Stimulated activated CD4-positive, alpha-beta T cell treated with anti-CD3 and anti-CD28 coated beads, Interleukin-12 subunit alpha, Interleukin-12 subunit beta, amount 100 ng/mL, for 24 hours (primary cell): Measurements from ENCODE around the gene EEA1.
A peak's percentile ranks its signal among the peaks of the same experiment; 100 is the strongest.

ENCODE experiments used
- DNase-seq, 2 experiments: peaks; one replicate each; pipeline ENCODE4 v3.0.0-alpha.2; 2020; ENCODE audit warnings: low read depth in 2 of 2

The EEA1 gene

GRCh38 chr12:92890601-92891106 is 38.4 kb downstream of the EEA1 start:
- DNase-seq = no peak

GRCh38 chr12:92886131-92886530 is 43.0 kb downstream of the EEA1 start:
- DNase-seq = no peak

- no peak for DNase-seq
Observed at GRCh38 chr12:92879698-92880322, 49.3 kb downstream of the EEA1 start.

- no peak for DNase-seq
Observed at GRCh38 chr12:92877904-92878303, 51.2 kb downstream of the EEA1 start.

- no peak for DNase-seq
Observed at GRCh38 chr12:92876496-92876895, 52.6 kb downstream of the EEA1 start.

- DNase-seq = no peak
Observed at GRCh38 chr12:92871116-92871515, 58.0 kb downstream of the EEA1 start.

DNA sequence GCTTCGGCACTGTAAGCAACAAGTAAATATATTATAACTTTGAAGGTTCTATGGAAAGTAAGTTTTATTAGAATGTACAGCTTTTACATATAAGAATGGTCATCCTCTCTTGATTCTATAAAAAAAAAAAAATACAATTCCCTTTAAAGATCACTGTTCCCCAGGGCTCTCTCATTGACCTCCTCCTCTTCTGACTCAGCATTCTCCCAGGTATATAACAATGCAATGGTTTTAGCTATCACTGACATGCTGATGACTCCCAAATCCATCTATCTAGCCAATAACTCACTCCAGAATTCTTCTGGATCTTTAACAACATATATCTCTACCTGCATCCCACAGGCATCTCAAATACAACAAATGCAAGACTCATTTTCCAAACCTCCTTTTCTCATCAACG is 62.7 kb downstream of the EEA1 start:
- DNase-seq = no peak

- DNase-seq = no peak
Observed at GRCh38 chr12:92863251-92863650, 65.8 kb downstream of the EEA1 start.

GRCh38 chr12:92861381-92861780 is 67.7 kb downstream of the EEA1 start:
- no peak for DNase-seq

- DNase-seq = no peak
Observed at GRCh38 chr12:92860521-92860920, 68.6 kb downstream of the EEA1 start.

DNA sequence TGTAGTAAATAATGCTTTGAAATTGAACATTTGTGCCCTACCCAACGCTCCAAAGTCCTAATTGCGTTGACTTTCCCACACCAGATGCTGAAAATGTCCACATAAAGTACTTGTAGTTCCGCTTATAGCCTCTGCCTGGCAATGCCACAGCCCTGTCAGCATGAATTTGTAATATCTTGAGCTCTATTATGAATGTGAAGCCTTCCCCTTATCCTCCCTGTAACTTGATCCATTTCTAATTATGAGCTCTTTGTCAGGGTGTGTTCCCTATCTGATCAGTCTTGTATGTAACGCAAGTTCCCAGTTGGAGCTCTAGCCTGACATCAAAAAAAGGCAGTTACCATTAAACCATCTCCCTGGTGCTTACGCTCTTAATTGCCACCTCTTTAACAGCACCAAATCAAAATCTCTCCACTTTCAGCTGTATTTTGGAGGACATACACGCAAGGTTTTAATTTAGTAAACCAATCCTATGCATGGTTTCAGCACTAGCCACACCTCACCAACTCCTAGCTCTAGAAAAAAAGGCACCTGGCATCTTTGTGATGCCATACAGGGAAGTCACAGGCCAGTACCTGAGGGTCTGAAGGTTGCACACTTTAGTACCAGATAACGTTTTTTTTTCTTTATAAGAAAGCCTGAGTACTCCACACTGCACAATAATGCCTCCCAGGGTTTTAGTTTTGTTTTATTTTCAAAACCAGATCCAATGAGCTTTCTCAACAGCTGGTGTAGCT is 69.3 kb downstream of the EEA1 start:
- no peak for DNase-seq

- no peak for DNase-seq
Observed at GRCh38 chr12:92857818-92858217, 71.3 kb downstream of the EEA1 start.

DNA sequence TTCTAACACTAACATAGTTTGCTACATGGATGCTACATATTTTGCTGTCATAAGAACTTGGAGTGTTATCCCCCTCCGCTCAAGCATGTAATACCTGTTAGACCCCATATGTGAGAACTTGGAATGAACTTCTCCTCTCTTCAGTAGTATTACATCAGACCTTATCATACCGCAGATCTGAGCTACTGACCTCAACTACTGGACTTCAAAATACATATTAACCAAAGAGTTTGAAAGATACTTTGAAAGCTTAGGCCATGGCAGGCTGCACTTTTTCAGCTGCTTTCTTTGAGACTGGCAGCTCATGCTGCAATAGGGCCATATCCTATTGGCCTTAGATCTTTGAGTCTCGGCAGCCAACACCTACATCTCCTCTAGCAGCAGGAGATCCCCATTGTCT is 74.8 kb downstream of the EEA1 start:
- no peak for DNase-seq

GRCh38 chr12:92848740-92849139 is 80.4 kb downstream of the EEA1 start:
- DNase-seq = no peak

GRCh38 chr12:92847368-92847767 is 81.7 kb downstream of the EEA1 start:
- no peak for DNase-seq

DNA sequence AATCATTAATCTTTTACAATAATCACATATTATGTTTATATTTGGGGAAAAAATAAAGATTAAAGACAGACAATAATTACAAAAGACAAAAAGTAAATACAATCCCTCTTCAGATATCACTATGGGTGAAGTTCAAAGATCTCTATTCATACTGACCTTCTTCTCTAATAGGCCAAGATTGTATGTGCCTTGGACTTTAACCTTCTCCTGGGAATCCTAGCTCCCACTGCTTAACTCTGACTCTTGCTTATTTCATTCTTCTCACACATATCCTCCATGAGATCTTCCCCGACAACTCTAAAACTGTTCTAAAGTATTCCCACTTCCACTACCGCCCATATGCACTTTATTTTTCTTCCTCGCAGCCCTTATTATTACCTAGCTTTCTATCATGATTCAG is 83.8 kb downstream of the EEA1 start:
- no peak for DNase-seq

- DNase-seq = no peak
Observed at GRCh38 chr12:92844151-92844763, 84.8 kb downstream of the EEA1 start.

GRCh38 chr12:92829686-92830282 is 99.3 kb downstream of the EEA1 start:
- DNase-seq = no peak

- no peak for DNase-seq
Observed at GRCh38 chr12:92828565-92828964, 100.5 kb downstream of the EEA1 start.

GRCh38 chr12:92827836-92828431 is 101.2 kb downstream of the EEA1 start:
- peak in 1 of 2 experiments; percentile 8 for DNase-seq

DNA sequence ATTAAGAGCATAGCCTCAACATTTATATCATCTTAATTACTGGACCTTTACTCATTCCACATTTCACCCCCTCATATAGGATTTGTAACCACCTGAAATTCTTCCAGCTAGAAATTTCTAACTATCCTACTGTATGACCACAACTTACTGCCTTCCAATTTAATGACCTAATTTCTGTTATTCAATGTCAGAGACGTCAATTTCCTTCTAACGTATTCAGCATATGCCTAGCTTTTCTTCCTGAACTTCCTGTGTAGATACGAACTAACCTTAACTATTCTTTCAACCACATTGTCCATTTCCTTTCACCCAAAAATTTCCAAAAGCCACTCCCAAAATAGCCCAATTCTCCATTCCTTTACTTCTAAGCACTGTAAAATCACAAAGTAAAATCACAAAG is 108.0 kb downstream of the EEA1 start:
- no peak for DNase-seq

- DNase-seq = no peak
Observed at GRCh38 chr12:92814584-92814983, 114.5 kb downstream of the EEA1 start.
